T-helper 2 cell treated with Interferon-gamma antibody and Interleukin-4, amounts not matched to agents 5 μg/mL and 100 μg/mL, for 36 hours (primary cell): Measurements from ENCODE around the gene LYRM7.
"Not testable (repeated sequence)": the region's sequence is repeated elsewhere in the genome, so short reads cannot be mapped to it uniquely, and the experiment has no call there.

Source experiments
- DNase-seq: peaks from one replicate; pipeline ENCODE4 v3.0.0; 2021; ENCODE audit warnings: low spot score
- H3K27ac Mint-ChIP-seq: one replicate; pipeline ENCODE4 v1.8.0; 2021; ENCODE audit warnings: mild to moderate bottlenecking, mixed read lengths
- H3K27me3 Mint-ChIP-seq: one replicate; pipeline ENCODE4 v1.8.0; 2021; ENCODE audit warnings: low read depth, mixed read lengths
- H3K36me3 Mint-ChIP-seq: one replicate; pipeline ENCODE4 v1.8.0; 2021; ENCODE audit warnings: low read depth, mixed read lengths
- H3K4me1 Mint-ChIP-seq: one replicate; pipeline ENCODE4 v1.8.0; 2021; ENCODE audit warnings: low read depth, mixed read lengths
- H3K4me3 Mint-ChIP-seq: one replicate; pipeline ENCODE4 v1.8.0; 2022; ENCODE audit warnings: mild to moderate bottlenecking, moderate library complexity, mixed read lengths
- H3K9me3 Mint-ChIP-seq: one replicate; pipeline ENCODE4 v1.8.0; 2021; ENCODE audit warnings: mixed read lengths

Gene LYRM7

GRCh38 chr5:131170540-131171275 lies at the start of gene LYRM7:
Gene LYRM7, plus strand, starts transcription at chr5:131170944. Its CDS starts 77 bp downstream, at chr5:131171021.
- Mint-ChIP-seq H3K27ac (peak within 1 kb of the TSS; percentile 92), H3K4me3 (peak within 1 kb of the TSS; percentile 91), H3K27me3 (no peaks in the 10 kb centered on the region), H3K9me3 (no peaks in the 10 kb centered on the region), H3K4me1 (peaks cover 31% of the 10 kb centered on the region), H3K36me3 (peaks cover 2% of the 10 kb centered on the region)
- DNase-seq = peak; percentile 98

DNA sequence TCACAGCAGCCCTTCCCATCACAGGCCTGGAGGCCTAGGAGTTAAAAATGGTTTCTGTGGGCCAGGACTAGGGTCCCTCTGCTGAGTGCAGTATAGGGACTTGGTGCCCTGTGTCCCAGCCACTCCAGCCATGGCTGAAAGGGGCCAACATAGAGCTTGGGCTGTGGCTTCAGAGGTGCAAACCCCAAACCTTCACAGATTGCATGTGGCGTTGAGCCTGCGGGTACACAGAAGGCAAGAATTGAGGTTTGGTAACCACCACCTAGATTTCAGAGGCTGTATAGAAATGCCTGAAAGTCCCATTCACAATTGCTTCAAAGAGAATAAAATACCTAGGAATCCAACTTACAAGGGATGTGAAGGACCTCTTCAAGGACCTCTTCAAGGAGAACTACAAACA lies 43.5 kb upstream of the LYRM7 start:
- H3K4me1 Mint-ChIP-seq, H3K4me3 Mint-ChIP-seq, DNase-seq, H3K27ac Mint-ChIP-seq, H3K27me3 Mint-ChIP-seq, H3K36me3 Mint-ChIP-seq: not testable (repeated sequence)
- H3K9me3 Mint-ChIP-seq = peaks cover 26% of the 10 kb centered on the region

- Mint-ChIP-seq H3K36me3 (no peaks in the 10 kb centered on the region), H3K4me3 (no peak overlapping the region), H3K27ac (no peak overlapping the region)
Measured at GRCh38 chr5:131129306-131129705, 41.4 kb upstream of the LYRM7 start.

GRCh38 chr5:131133091-131133490 lies 37.7 kb upstream of the LYRM7 start:
- DNase-seq, H3K27ac Mint-ChIP-seq, H3K4me1 Mint-ChIP-seq, H3K27me3 Mint-ChIP-seq, H3K4me3 Mint-ChIP-seq, H3K36me3 Mint-ChIP-seq: not testable (repeated sequence)
- peaks cover 11% of the 10 kb centered on the region for H3K9me3 Mint-ChIP-seq

More at GRCh38 chr5:131129306-131129705, 41.4 kb upstream of the LYRM7 start:
- DNase-seq = no peak
- H3K9me3 Mint-ChIP-seq = peaks cover 25% of the 10 kb centered on the region
- H3K4me1 Mint-ChIP-seq = no peaks in the 10 kb centered on the region
- H3K27me3 Mint-ChIP-seq = no peaks in the 10 kb centered on the region

DNA sequence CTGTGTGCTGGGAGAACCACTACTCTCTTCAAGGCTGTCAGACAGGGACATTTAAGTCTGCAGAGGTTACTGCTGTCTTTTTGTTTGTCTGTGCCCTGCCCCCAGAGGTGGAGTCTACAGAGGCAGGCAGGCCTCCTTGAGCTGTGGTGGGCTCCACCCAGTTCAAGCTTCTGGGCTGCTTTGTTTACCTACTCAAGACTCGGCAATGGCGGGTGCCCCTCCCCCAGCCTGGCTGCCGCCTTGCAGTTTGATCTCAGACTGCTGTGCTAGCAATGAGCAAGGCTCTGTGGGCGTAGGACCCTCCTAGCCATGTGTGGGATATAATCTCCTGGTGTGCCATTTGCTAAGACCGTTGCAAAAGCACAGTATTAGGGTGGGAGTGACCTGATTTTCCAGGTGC lies 32.3 kb upstream of the LYRM7 start:
- not testable (repeated sequence) for H3K9me3 Mint-ChIP-seq, H3K4me3 Mint-ChIP-seq, H3K27me3 Mint-ChIP-seq, H3K4me1 Mint-ChIP-seq, H3K27ac Mint-ChIP-seq, DNase-seq, H3K36me3 Mint-ChIP-seq

DNA sequence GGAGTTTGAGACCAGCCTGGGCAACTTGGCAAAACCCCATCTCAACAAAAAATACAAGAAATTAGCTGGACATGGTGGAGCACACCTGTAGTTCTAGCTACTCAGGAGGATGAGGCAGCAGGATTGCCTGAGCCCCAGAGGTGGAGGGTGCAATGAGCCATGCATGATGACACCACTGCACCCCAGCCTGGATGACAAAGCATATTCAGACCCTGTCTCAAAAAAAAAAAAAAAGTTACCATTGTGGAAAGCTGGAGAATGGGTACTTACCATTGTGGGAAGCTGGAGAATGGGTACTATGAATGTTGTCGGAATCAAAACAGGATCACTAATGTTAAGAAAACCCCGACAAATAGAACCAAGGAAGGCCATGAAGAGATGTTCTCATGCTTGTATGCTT lies 31.4 kb upstream of the LYRM7 start:
- Mint-ChIP-seq H3K4me1 (no peaks in the 10 kb centered on the region), H3K27me3 (peaks cover 7% of the 10 kb centered on the region), H3K9me3 (peaks cover 7% of the 10 kb centered on the region), H3K36me3 (no peaks in the 10 kb centered on the region), H3K27ac (no peak overlapping the region), H3K4me3 (no peak overlapping the region)
- no peak for DNase-seq

GRCh38 chr5:131142970-131143617 lies 27.6 kb upstream of the LYRM7 start:
- no peaks in the 10 kb centered on the region for H3K36me3 Mint-ChIP-seq
- no peaks in the 10 kb centered on the region for H3K9me3 Mint-ChIP-seq
- DNase-seq = no peak
- no peak overlapping the region for H3K4me3 Mint-ChIP-seq
- H3K27me3 Mint-ChIP-seq = peaks cover 2% of the 10 kb centered on the region
- H3K4me1 Mint-ChIP-seq = no peaks in the 10 kb centered on the region
- no peak overlapping the region for H3K27ac Mint-ChIP-seq

DNA sequence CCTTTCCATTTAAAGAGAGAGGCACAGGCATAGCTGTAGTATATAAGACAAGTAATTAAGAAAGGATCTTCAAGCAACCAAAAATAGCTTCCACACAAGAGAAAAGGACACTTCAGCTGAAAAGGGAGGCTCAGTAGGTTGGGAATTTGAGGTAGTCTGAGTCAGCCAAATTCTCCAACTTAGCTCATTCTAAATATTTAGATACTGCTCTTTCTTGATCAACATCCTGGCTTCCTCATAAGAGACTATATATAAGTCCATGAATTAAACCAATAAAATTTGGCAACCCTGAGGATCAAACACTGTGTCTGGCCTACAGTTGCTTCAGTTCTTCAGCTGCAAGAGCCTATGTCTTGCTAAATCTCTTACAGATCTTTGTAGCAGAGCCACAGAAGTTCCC lies 23.5 kb upstream of the LYRM7 start:
- Mint-ChIP-seq H3K27me3 (peaks cover under 1% of the 10 kb centered on the region), H3K4me3 (no peak overlapping the region), H3K4me1 (no peaks in the 10 kb centered on the region), H3K36me3 (no peaks in the 10 kb centered on the region), H3K9me3 (no peaks in the 10 kb centered on the region), H3K27ac (no peak overlapping the region)
- no peak for DNase-seq

DNA sequence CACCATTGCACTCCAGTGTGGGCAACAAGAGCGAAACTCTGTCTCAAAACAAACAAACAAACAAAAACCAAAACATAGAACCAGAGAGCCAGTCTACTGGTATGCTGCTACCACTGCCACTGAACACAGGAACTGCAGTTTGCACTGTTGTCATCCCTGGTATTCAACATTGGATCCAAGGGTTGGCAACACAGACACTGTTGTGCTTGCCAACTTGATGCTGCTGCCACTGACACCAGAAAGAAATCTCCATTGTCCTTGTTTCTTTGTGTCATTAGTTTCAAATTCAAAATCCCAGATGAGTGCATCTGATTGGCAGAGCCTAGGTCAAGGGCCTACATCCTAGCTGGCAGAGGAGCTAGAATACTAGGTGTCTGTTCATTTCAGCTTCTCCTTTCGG lies 21.9 kb upstream of the LYRM7 start:
- H3K4me1 Mint-ChIP-seq = no peaks in the 10 kb centered on the region
- H3K4me3 Mint-ChIP-seq = no peak overlapping the region
- peaks cover 1% of the 10 kb centered on the region for H3K36me3 Mint-ChIP-seq
- H3K9me3 Mint-ChIP-seq = no peaks in the 10 kb centered on the region
- H3K27ac Mint-ChIP-seq = no peak overlapping the region
- no peak for DNase-seq
- no peaks in the 10 kb centered on the region for H3K27me3 Mint-ChIP-seq

- Mint-ChIP-seq H3K4me1 (no peaks in the 10 kb centered on the region), H3K27ac (no peak overlapping the region), H3K36me3 (peaks cover 3% of the 10 kb centered on the region), H3K27me3 (no peaks in the 10 kb centered on the region), H3K4me3 (no peak overlapping the region), H3K9me3 (no peaks in the 10 kb centered on the region)
- DNase-seq = no peak
Measured at GRCh38 chr5:131150408-131150807, 20.3 kb upstream of the LYRM7 start.

DNA sequence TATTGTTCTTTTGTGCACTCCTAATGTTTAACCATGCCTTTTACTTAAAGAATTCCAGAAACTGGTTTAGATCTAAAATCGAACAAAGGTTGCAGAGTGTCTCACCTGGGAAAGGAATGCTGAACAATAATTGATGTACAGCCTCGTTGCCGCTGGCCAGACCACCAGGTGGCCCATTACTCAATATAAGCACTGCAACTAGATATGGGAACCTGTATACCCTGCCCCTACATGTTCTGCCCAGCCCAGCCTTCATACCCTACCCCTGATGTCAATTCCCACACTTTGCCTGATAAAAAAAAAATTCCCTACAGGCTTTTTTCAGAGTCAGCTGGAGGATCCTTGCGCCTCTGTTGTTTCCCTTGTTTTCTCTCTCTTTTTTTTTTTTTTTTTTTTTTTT lies 19.5 kb upstream of the LYRM7 start:
- no peak for DNase-seq
- H3K27me3 Mint-ChIP-seq = no peaks in the 10 kb centered on the region
- no peaks in the 10 kb centered on the region for H3K4me1 Mint-ChIP-seq
- H3K4me3 Mint-ChIP-seq = no peak overlapping the region
- H3K9me3 Mint-ChIP-seq = no peaks in the 10 kb centered on the region
- H3K27ac Mint-ChIP-seq = no peak overlapping the region
- H3K36me3 Mint-ChIP-seq = peaks cover 5% of the 10 kb centered on the region

- peaks cover 47% of the 10 kb centered on the region for H3K36me3 Mint-ChIP-seq
- H3K27me3 Mint-ChIP-seq = no peaks in the 10 kb centered on the region
- DNase-seq = no peak
- H3K27ac Mint-ChIP-seq = no peak overlapping the region
- peaks cover 11% of the 10 kb centered on the region for H3K4me1 Mint-ChIP-seq
- H3K4me3 Mint-ChIP-seq = no peak overlapping the region
- H3K9me3 Mint-ChIP-seq = no peaks in the 10 kb centered on the region
Measured at GRCh38 chr5:131156385-131156784, 14.4 kb upstream of the LYRM7 start.

GRCh38 chr5:131156957-131157356 lies 13.8 kb upstream of the LYRM7 start:
- H3K36me3 Mint-ChIP-seq = peaks cover 52% of the 10 kb centered on the region

DNA sequence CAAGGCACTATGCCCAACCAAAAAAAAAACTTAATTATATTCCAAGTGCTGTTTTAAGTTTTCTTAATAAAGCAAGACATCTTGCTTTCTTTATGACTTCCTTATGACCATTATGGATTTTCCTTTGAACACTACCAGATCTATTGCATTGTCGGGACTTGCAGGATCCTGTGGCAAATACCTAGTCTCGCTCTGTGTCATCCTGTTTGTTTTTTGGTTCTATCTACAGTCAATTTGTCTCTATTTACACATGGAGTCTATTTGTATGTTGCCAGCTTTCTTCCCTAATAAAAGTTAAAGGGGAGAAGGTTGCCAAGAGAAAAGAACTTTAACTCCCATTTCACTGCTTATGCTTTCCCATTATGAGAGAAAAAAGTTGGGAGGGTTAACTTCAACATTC lies 10.6 kb upstream of the LYRM7 start:
- Mint-ChIP-seq H3K36me3 (peaks cover 74% of the 10 kb centered on the region), H3K4me3 (no peak overlapping the region), H3K27me3 (no peaks in the 10 kb centered on the region), H3K27ac (peak overlapping the region; percentile 26), H3K4me1 (peaks cover 26% of the 10 kb centered on the region), H3K9me3 (no peaks in the 10 kb centered on the region)
- no peak for DNase-seq

More at GRCh38 chr5:131156957-131157356, 13.8 kb upstream of the LYRM7 start:
- Mint-ChIP-seq H3K27ac (no peak overlapping the region), H3K9me3 (no peaks in the 10 kb centered on the region), H3K27me3 (no peaks in the 10 kb centered on the region), H3K4me1 (peaks cover 15% of the 10 kb centered on the region), H3K4me3 (no peak overlapping the region)
- no peak for DNase-seq
